ENCODE results near the gene UFSP2.

Gene UFSP2

GRCh38 chr4:185384061-185384460, 41.7 kb downstream of the UFSP2 start:
- Histone ChIP-seq H3K4me2 (no peak overlapping the region), H3K27me3 (ENCODE audit: insufficient read depth, low read depth) (no peaks in the 10 kb centered on the region), H3K4me1 (ENCODE audit: low read depth, poor library complexity, severe bottlenecking) (no peaks in the 10 kb centered on the region)

DNA sequence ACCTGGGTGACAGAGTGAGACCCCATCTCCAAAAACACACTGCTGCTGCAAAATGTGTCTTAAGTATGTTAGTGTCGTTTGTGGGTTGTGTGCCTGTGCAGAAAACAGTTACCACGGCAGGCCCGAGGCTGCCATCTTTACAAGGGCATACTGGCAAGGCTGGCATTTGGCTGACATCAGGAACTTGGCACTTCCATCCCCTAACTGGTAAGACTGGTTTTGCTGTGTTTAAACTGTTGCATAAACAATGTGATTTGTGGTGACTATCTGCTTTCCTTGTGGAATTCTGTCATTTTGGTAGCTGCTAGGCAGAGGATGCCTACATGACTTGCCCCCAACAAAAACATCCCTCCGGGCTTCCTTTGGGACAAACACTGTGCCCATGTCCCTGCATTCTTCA, 42.3 kb downstream of the UFSP2 start:
- Histone ChIP-seq H3K4me2 (no peak overlapping the region), H3K27me3 (ENCODE audit: insufficient read depth, low read depth) (no peaks in the 10 kb centered on the region), H3K4me1 (ENCODE audit: low read depth, poor library complexity, severe bottlenecking) (no peaks in the 10 kb centered on the region), H3K4me3 (IDR thresholded peaks at IDR 0.05; ENCODE audit: insufficient read depth, low read depth, low read length) (no peak overlapping the region), H3K9ac (no peak overlapping the region), H3K36me3 (ENCODE audit: insufficient read depth) (no peaks in the 10 kb centered on the region), H3K79me2 (ENCODE audit: insufficient read depth, low read depth) (no peaks in the 10 kb centered on the region), H4K20me1 (ENCODE audit: insufficient read depth) (no peaks in the 10 kb centered on the region), H2AFZ (ENCODE audit: low read depth) (no peak overlapping the region), H3K27ac (no peak overlapping the region)
- TF ChIP-seq CTCF (conservative IDR thresholded peaks at IDR 0.05; ENCODE audit: low read depth, low read length), result no peak

More at GRCh38 chr4:185384061-185384460, 41.7 kb downstream of the UFSP2 start:
- Histone ChIP-seq H3K4me3 (IDR thresholded peaks at IDR 0.05; ENCODE audit: insufficient read depth, low read depth, low read length) (no peak overlapping the region), H4K20me1 (ENCODE audit: insufficient read depth) (no peaks in the 10 kb centered on the region), H3K79me2 (ENCODE audit: insufficient read depth, low read depth) (no peaks in the 10 kb centered on the region), H3K9ac (no peak overlapping the region), H2AFZ (ENCODE audit: low read depth) (no peak overlapping the region), H3K36me3 (ENCODE audit: insufficient read depth) (no peaks in the 10 kb centered on the region), H3K27ac (no peak overlapping the region)
- TF ChIP-seq CTCF (conservative IDR thresholded peaks at IDR 0.05; ENCODE audit: low read depth, low read length), result no peak

DNA sequence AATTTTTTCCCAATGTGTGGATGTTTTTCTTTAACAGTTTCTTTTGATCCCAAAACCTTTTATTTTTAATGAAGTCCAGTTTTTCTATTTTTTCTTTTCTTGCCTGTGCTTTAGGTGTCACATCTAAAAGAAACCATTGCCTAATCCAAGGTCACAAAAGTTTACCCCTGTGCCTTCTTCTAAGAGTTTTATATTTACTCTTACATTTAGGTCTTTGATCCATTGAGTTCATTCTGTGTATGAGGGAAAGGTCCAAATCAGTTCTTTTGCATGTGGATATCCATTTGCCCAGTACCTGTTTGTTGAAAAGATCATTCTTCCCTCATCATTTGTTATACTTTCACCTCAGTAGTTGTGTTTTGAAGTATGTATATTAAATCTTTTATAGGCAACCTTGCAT, 43.0 kb downstream of the UFSP2 start:
- no peaks in the 10 kb centered on the region for H3K4me1 ChIP-seq (ENCODE audit: low read depth, poor library complexity, severe bottlenecking)
- no peak overlapping the region for H3K4me3 ChIP-seq (IDR thresholded peaks at IDR 0.05; ENCODE audit: insufficient read depth, low read depth, low read length)
- H2AFZ ChIP-seq (ENCODE audit: low read depth), result no peak overlapping the region
- H3K36me3 ChIP-seq (ENCODE audit: insufficient read depth), result no peaks in the 10 kb centered on the region
- H3K4me2 ChIP-seq, result no peak overlapping the region
- H3K79me2 ChIP-seq (ENCODE audit: insufficient read depth, low read depth), result no peaks in the 10 kb centered on the region
- H3K9ac ChIP-seq, result no peak overlapping the region
- no peak for TF ChIP-seq CTCF (conservative IDR thresholded peaks at IDR 0.05; ENCODE audit: low read depth, low read length)
- H3K27ac ChIP-seq, result no peak overlapping the region
- no peaks in the 10 kb centered on the region for H3K27me3 ChIP-seq (ENCODE audit: insufficient read depth, low read depth)
- H4K20me1 ChIP-seq (ENCODE audit: insufficient read depth), result no peaks in the 10 kb centered on the region

DNA sequence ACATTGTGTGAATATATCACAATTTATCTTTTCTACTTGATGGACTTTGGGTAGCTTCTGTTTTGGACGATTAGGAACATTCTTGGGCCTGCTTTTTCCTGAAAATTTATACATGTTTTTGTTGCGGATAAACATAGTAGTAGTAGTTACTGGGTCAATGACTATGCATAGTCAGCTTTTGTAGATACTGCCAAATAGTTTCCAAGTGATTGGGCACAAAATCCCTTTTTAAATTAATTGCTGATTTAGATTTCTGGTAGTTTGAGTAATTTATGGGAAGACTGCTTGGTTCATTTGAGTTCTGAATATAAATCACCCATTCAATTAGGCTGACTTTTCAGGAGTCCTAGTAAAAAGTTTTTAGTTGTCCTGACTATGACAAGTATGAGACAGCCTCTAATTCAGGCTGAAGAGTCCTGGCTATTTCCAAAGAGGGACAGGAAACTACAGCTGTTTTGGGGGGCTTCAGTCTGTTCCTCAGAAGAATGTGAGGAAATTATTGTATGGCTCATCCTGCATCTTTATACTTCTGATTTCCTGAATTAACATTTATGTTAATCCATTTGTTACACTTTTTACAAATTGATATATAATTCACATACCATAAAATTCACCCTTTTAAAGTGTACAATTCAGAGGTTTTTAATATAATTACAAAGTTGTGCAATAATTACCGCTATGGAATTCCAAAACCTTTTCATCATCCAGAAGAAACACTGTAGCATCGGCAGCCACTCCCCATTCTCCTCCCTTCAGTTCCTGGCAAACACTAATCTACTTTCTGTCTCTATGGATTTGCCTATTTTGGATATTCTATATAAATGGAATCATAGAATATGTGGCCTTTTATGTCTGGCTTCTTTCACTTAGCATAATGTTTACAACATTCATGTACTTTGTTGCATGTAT, 44.2 kb downstream of the UFSP2 start:
- no peak for TF ChIP-seq CTCF (conservative IDR thresholded peaks at IDR 0.05; ENCODE audit: low read depth, low read length)
- no peaks in the 10 kb centered on the region for H3K27me3 ChIP-seq (ENCODE audit: insufficient read depth, low read depth)
- H3K27ac ChIP-seq, result no peak overlapping the region

More for the DNA sequence above, 44.2 kb downstream of the UFSP2 start:
- no peaks in the 10 kb centered on the region for H3K79me2 ChIP-seq (ENCODE audit: insufficient read depth, low read depth)
- H3K36me3 ChIP-seq (ENCODE audit: insufficient read depth), result no peaks in the 10 kb centered on the region
- no peak overlapping the region for H3K9ac ChIP-seq
- no peak overlapping the region for H3K4me2 ChIP-seq
- H3K4me1 ChIP-seq (ENCODE audit: low read depth, poor library complexity, severe bottlenecking), result no peaks in the 10 kb centered on the region
- no peaks in the 10 kb centered on the region for H4K20me1 ChIP-seq (ENCODE audit: insufficient read depth)
- H3K4me3 ChIP-seq (IDR thresholded peaks at IDR 0.05; ENCODE audit: insufficient read depth, low read depth, low read length), result no peak overlapping the region
- no peak overlapping the region for H2AFZ ChIP-seq (ENCODE audit: low read depth)
